ENCODE results near the gene SUGCT.

DNA sequence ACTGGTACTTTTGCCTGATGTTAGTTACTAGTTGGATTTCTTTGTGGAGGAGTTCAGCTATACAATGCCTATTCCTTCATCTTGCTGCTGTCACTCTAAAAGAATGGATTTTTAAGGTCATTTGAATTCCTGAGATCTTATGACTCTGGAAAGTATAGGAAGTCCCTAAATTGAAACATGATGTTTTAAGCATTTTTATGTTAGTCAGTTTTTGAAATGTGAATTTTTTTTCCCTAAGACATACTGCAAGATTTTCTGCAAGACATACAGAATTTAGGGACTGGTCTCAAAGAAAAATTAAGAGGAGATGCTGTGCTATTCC, 355.8 kb downstream of the SUGCT start:
- TF ChIP-seq, protein P1, sequence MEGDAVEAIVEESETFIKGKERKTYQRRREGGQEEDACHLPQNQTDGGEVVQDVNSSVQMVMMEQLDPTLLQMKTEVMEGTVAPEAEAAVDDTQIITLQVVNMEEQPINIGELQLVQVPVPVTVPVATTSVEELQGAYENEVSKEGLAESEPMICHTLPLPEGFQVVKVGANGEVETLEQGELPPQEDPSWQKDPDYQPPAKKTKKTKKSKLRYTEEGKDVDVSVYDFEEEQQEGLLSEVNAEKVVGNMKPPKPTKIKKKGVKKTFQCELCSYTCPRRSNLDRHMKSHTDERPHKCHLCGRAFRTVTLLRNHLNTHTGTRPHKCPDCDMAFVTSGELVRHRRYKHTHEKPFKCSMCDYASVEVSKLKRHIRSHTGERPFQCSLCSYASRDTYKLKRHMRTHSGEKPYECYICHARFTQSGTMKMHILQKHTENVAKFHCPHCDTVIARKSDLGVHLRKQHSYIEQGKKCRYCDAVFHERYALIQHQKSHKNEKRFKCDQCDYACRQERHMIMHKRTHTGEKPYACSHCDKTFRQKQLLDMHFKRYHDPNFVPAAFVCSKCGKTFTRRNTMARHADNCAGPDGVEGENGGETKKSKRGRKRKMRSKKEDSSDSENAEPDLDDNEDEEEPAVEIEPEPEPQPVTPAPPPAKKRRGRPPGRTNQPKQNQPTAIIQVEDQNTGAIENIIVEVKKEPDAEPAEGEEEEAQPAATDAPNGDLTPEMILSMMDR (IDR thresholded peaks at IDR 0.05), result no peak
- no peak for TF ChIP-seq POLR2A (IDR thresholded peaks at IDR 0.05)
